Activated CD8-positive, alpha-beta memory T cell treated with anti-CD3 and anti-CD28 coated beads, Interleukin-2, amount 50 U/mL, for 4 hours (primary cell): Measurements from ENCODE around the gene COL5A1.

Source experiments
- DNase-seq: peaks from one replicate; pipeline ENCODE4 v3.0.0-alpha.2; 2020

The COL5A1 gene

DNA sequence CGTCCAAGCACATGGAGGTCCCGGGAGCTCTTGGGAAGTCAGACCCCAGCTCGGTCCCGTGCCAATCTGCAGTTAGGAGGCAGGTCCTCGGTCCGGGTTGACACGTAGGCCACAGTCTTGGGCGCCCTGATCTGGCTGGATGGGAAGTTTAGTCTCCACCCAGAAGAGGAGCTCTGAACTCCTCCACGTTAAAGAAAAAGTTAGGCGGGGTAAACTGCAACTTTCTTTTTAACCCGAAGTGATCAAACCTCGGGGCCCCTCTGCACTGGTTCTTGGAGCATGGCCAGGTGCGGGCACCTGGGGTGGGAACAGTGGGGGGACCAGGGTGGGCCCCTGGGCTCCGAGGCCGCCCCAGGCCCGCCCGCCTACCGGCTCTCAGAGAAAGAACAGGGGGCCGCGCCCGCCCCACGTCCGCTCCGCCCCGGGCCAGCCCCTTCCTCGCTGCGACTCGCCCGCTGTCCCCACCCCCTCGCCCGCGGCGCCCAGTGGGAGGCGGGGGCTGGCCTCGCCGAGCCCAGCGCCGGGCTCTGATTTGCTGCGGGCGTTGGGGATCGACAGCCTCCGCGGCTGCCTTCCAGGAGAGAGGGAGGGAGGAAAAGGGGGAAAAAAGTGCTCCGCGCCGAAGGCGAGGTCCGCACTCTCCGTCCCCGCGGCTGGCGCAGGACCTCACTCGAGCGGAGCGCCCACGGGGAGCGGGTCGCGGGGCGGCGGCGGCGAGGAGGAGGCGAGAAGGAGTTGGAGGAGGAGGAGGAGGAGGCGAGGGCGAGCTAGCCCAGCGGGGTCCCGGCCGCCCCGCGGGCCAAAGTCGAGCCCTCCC, at the start of gene COL5A1:
Gene COL5A1, plus strand, starts transcription at position 631 of the 817 bp plus-strand sequence. CDS start 385 bp downstream, outside the sequence.
- DNase-seq, result peak; percentile 41

DNA sequence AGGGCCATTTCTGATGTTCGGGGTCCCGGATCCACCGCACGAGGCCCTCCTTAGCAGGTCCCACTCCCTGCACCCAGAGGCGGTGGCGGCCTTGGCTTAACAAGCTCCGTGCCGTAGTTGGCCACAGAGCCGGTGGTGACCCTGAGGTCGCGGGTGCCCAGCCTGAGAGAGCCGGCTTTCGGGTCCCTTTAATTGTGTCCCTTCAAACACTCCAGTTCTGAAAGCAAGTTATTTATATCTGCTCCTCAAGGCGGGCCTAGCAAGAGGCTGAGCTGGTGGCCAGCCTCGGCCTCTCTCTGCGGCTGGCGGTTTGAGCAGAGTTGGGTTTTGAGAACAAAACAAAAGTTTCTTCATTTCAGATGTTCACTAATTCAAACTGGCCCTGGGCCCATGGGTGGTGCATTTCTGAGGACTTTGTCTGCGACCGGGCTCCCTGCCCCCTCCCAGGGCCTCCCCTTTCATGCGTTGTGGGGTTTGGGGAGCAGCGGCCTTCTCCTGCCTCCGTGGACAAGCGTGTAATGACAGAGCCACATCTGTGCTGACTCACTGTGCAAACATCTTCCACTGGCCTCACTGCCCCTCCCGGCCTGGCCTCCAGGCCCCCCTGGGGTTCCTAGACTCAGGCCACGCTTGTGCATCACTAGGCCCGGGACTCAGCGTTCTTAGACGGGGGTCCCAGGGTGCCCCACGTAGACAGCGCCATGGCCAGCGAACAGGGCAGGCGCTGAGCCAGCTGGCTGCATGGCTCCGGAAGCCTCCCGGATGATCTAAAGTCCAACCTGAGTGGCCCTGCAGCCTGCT, 49.4 kb upstream of the COL5A1 start:
- peak; percentile 12 for DNase-seq

DNA sequence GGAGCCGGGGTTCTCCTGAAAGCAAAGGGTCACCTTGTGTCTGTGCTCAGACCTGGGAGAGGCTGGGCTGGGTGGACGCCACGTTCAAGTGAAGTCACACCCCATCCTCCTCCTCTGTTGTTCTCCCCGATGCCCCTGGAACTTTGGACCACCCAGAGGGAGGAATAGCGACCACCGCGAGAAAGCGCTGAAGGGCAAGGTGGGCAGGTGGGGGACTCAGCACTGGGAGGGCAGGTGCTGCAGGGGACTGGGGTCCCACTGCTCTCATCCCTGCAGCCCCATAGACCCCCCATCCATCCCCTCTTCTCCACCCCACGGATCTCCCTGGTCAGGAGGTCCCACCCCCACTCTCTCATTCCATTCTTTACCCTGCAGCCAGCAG, 48.8 kb upstream of the COL5A1 start:
- no peak for DNase-seq

DNA sequence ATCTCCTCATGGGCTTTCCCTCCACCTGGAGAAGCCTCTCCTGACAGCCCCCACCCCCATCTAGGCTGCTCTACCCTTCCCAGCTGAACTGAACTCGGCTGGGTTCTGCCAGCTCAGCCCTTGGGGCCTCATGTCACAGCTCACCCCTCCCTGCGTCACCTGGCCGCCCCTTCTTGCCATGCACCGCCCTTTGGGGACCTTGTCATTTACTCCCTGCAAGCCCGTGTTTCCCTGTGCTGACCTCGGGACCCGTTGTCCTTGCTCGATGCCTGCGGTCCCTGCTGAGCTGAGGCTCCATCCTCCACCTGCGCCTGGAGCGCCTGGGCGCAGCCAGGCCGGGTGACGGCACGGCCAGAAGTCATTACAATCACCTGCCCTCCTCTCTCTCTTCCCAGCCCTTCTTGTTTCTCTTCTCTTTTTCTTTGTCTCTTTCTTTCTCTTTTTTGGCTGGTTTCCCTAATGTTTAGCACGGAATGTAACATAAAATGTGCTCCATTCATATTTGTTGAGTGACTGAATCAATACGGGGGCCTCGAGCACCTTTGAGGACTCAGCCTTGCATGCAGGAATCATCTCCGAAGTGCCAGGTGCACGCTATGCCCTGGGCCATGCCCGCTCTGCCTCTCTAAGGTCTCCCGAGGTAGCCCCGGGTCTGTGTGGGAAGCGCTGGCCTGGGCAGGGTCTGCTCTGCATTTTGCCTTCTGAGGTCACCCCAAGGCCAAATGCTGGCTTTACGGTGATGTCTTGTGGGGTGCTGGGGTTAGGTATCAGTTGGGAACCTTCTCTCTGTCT, 48.1 kb upstream of the COL5A1 start:
- no peak for DNase-seq

DNA sequence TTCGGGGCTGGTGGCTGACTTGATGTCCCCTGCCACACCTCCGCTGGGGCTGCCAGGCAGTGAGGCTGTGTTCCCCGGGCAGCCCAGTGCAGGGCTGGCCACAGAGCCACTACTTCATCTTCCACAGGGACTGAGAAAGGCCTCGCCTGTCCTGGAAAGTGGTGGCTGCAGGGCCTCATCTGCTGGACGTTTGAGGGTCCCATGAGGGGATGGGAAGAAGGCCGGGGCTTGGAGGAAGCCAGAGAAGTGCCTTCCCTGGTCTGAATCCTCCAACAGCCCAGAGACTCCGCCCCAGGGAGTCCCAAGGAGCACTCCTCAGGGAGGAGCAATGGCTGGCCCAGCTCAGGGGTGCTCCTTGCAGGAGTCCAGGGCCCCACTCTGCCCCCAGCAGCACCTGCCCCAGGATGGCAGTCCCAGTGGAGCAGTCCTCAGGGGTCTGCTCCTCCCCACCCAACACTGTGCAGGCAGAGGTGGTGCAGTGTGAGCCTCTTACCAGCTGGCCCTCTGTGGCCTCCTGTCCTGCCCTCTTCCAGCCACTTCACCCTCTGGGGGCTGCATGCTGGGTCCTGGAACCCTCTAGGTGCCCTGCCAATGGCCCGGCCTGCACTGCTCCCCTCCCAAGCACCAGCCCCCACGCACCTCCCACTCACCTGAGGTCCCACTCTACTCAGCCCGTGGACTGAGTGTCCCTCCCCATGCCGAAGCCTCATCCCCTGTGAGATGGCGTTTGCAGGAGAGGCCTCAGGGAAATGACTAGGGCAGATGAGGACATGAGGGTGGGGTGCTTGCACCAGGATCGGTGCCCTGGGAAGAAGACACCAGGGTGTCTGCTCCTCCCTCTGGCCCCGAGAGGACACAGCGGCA, 47.3 kb upstream of the COL5A1 start:
- no peak for DNase-seq

DNA sequence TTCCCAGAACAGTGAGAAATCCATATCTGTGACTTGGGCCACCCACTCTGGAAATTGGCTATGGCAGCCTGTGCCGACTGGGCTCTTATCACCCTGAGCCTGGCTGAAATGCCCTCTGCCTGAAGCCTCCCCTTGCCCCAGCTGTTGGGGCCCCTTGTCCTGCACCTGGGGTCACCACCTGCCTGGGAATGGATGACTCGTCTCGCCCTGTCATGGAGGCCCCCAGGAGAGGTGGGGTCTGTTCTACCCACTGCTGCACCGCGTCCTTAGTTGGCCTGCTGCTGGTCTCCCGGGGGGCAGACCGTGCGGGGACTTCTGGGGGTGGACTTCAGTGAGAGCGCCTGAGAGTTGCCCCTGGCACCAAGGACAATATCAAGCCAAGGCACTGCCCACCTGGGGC, 46.6 kb upstream of the COL5A1 start:
- no peak for DNase-seq

DNA sequence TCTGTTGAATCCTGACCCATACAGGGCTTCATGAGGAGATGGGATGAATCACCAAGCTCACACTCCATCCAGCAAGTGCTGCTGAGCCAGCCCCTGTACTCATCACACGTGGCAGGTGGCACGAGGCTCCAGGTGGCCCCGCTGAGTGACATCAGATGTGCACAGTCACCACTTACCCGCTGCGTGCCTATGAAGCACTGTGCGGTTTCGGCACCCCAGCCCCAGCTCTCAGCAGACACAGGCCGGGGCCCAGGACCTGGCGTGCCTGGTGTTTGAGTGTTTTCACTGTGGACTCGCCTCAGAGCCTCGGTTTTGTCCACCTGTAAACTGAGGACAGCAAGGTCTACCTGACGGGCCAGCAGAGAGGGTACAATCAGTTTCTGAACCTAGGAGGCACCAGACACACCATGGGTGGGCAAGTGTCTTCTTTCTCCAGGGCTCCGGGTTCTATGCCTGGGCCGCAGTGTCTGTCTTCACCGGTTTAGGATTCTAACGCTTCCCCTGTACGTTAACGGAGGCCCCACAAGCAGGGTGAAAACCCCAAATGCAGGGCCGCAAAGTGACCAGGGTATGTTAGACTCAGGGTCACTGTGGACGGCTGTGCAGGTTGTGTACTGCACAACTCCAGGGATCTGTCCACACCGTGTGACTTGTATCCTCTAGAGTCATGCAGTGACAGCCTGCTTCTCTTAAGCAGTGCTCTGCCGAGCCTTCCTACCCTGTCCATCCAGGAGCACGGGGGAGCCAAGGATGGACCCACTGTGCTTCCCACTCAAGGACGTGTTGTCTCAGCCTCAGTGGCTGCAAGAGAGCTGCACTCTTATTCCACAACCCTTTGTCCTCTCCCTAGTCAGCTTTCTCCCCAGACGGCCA, 44.3 kb upstream of the COL5A1 start:
- DNase-seq, result no peak

DNA sequence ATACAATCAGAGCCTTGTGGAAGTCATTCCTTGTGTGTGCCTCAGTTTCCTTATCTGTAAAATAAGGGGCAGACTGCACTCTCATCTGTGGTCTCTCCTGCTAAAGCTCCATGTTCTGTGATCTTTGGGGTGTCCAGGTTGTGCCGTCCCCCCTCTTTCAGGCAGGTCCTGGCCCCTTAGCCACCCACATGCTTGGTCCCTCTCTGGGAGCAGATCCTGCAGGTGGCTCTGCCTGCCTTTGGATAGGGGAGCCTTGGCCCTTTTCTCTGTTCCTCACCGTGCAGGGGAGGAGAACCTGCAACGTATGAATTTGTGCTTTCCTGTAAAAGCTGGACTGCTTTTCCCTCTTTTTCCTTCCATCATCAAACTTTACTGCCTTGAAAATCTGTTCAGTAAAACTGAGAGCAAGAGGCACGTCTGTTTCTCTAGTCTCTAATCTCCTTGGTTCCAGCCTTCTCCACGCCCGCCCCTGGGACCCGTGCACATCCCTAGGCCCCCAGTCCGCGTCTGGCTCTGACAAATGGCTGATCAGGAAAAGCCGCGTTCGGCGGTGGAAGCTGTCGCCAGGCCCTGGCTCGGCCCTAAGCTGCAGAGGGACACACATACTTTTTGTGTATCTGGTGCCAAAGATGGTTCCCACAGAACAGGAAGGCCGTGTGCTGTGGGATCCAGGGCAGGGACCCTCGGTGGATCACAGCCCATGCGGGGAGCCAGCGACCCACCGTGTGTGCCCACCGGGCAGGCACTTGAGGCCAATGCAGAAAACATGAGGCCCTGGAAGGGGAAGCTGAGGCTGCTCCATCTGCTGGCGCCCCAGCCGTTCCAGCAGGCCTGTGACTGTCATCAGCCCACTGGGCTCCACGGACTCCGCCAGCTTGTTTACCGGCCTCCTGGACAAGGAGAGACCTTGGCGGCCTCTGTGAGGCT, 43.4 kb upstream of the COL5A1 start:
- no peak for DNase-seq

DNA sequence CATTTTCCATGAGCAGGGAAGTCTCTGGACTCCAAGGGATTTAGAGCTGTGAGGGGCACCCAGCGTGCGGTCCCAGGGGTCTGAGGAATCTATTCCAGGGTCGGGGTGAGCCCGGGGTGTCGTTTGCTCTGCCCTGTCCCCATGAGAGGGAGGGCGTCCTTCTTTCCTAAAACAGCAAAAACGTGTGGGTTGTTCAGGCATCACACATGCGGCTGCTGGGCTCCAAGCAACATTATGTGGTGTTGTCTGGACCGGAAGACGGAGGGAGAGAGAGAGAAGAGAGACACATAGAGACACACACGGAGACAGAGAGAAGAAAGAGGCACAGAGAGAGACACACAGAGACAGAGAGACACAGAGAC, 42.7 kb upstream of the COL5A1 start:
- DNase-seq, result no peak

DNA sequence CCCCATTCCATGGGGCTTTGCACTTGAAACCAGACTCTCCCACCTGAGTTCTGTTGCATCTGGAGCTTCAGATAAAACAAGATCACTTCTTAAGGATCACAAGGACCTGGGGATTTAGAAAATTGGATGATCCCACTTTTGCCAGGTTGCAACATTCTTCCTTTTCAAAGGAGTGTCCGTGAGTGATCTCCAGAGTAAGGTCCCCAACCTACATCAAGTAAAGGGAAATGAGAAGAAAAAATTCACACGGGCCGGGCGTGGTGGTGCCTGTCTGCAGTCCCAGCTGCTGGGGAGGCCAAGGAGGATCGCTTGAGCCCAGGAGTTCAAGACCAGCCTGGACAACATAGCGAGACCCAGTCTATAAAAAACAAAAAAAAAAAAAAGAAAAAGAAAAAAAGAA, 41.2 kb upstream of the COL5A1 start:
- DNase-seq, result no peak

DNA sequence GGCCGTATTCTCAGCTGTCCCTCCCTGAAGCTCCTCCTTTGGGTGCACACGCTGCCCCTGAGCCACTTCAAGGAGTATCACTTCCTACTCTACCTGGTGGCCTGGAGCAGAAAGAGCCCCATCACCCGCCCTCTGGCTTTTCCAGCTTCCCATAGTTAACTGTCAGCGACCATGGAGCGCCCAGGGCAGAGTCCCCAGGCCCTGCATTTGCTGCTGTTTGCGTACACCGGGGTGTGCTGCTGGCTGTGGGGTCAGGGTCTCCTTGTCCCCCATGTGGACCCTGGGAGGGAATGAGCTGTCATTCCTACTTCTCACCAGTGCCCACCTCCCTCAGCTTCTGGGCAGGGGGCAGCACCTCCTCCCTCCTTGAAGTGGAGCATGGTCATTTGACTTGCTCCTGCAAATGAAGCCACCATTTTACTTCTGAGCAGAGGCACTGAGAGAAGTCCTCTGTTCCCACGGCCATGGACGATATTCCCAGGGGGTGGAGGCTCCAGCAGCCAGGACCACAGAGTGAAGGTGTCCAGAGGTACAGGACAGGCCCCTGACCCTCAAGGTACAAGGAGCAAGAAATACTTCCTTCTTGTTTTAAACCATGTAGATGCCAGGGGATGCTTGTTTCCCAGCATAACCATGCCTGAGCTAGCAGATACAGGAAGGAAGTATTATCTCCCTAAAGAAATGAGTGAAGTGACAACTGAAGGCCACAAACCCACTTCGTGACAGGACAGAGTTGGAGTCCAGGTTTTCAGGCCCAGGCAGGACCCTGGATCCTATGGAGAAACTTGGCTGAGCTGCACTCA, 40.6 kb upstream of the COL5A1 start:
- no peak for DNase-seq

DNA sequence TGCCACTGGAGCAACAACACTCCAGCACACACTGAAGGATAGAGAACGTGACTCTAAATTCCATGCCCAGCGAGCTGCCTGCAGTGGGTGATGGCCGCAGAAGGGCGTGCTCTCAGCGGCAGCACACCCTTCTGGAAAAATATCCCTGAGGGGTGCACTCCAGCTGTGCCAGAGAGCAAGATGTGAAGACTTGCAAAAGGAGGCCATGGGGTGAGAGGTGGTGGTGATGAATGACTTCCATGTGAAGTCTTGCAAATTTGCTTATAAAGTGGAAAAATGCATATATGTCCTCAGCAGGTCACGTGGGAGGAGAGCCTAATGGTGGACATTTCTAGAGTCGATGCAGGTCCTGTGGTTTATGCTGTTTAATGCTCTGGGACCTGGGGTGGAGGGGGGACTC, 39.8 kb upstream of the COL5A1 start:
- DNase-seq, result no peak

DNA sequence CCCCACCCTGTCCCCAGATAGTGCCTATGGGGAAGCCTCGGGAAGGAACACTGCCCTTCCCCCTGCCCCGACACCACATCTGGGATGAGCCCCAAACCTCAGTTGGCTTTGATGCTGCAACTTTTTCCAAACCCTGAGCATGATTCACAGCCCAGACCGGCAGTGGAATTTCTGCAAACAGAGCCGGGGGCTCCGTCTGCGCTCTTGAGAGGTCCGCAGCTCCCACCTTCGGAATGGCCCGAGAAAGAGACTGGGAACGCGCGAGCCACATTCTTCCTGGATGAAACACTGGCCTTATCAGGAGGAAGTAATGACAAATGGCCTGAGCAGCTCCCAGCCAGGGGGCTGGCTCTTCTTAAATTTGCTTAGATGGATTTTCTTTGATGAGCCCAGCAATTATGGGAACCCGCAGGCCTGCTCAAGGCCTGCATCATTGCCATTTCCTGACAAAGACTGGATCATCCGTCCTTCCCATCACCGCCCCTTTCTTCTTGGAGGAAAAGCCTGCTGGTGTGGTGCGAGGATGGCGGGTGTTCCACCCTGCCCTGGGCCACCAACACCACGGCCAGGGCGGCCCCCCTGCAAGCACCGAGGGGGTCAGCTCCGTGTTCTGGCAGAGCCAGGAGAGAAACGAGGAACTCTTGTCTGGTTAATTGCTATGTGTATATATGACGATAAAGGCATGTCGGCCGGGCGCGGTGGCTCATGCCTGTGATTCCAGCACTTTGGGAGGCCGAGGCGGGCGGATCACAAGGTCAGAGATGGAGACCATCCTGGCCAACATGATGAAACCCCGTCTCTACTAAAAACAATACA, 38.8 kb upstream of the COL5A1 start:
- no peak for DNase-seq

DNA sequence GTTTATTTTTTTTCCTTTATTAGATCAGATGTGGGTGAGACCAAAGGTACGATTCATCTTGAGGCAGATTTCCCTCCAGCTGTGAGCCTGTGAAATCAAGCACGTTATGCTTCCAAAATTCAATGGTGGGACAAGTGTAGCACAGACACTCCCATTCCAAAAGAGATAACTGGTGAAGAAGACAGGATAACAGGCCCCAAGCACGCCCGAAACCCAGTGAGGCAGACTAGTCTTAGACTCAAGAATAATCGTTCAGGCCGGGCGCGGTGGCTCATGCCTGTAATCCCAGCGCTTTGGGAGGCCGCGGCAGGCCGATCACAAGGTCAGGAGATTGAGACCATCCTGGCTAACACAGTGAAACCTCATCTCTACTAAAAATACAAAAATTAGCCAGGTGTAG, 36.8 kb upstream of the COL5A1 start:
- no peak for DNase-seq

DNA sequence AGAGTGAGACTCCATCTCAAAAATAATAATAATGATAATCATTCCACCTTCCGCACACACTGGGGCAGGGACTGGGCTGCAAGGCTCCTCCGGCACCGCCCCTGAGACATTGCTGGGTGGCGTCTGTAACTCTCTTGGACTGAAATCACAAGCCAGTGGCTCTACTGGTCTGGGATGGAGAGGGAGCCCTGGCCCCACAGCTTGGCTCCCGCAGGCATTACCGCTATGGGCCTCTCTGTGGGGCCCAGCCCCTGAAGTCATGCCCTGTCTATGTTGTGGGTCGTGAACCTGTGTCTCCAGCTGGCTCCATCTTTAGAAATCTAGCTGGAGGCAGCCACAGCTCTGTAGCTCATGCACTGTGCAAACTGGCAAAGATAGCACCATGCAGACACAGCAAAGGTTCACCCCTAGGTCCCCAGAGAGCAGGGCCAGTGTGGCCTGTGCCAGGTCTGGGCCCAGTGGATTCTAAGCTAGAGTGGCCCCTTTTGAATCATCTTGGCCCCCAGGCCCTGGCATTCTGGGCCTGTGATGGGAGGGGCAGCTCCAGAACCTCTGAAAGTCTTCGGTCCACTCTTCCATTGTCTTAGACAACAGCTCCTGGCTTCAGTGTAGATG, 36.1 kb upstream of the COL5A1 start:
- no peak for DNase-seq

DNA sequence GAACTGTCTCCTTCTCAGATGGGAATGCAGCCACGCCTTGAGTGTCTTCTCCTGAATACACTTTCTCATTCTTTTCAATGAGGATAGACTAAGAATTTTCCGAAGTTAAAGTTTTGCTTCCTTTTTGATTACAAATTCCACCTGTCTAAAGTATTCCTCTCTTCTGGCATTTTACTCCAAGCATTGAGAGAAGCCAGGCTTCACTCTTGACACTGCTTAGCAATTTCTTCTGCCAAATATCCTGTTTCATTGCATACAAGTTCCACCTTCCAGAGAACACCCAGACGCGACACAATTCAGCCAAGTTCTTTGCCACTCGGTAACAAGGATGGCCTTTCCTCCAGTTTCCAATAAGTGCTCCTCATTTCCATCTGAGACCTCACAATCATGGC, 35.6 kb upstream of the COL5A1 start:
- DNase-seq, result no peak

DNA sequence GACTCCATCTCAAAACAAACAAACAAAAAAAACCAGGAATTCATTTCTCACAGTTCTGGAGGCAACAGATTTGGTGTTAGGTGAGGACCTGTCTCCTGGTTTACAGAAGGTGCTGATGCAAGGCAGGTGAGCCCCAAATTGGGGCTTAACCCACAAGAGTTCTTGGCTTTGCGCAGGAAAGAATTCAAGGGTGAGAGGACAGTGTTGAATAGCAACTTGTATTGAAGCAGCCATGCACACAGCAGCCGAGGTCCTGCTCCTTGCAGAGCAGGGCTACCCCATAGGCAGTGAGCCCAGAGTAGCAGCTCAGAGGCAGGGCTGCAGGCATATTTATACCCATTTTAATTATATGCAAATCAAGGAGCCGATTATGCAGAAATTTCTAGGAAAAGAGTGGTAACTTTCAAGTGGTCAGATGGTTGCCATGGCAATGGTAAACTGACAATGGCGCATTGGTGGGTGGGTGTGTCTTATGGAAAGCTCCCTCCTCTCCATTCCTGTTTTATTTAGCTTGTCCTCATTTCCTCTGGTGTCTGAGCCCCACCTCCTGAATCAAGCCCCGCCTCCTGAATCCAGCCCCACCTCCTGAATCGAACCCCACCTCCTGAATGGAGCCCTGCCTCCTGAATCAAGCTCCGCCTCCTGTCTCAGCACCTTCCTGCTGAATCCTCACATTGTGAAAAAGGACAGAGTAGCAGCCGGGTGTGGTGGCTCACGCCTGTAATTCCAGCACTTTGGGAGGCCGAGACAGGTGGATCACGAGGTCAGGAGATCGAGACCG, 34.5 kb upstream of the COL5A1 start:
- no peak for DNase-seq
